CD4-positive, alpha-beta T cell (primary cell): ENCODE results near the gene KRTAP6-1. TPM values are rescaled to one million over a fixed set of nuclear protein-coding genes. Genes with fewer than 3 reads are reported as not detected.

Experiments
- ATAC-seq: fragments of 200-7000 bp; cut with Tn5 transposase; one replicate; pipeline ENCODE4 v1.10.0; 2022; ENCODE audit warnings: mild to moderate bottlenecking; ENCODE audit not compliant: poor library complexity
- CTCF ChIA-PET: fragments of 350-600 bp; sonication (Branson Sonifier 250); formaldehyde crosslinking; loops from one replicate; lab custom pipeline; 2021; ENCODE audit warnings: antibody characterized with exemption, inconsistent platforms; lab: Charles Lee
- POLR2A ChIA-PET: fragments of 350-600 bp; sonication (Branson Sonifier 250); formaldehyde crosslinking; loops from one replicate; lab custom pipeline; 2021; ENCODE audit warnings: antibody characterized with exemption, inconsistent platforms; lab: Charles Lee
- DNase-seq, 14 experiments: peaks; one replicate each; pipeline ENCODE4 v3.0.0-alpha.2; 2013 to 2020; ENCODE audit warnings: mixed read lengths in 2 of 14
- H3K27ac ChIP-seq, 2 donors: one replicate each; pipeline versions ENCODE4 v1.5.1 to v1.7.0; 2013; ENCODE audit warnings: low read length in 2 of 2, low read depth in 1 of 2, mild to moderate bottlenecking in 1 of 2
- H3K27me3 ChIP-seq, 2 experiments: 1 replicate in 1 of 2; 2 replicates in 1 of 2; pipeline versions ENCODE4 v1.6.1 to v1.7.0; 2013; ENCODE audit warnings: low read length in 2 of 2, control low read depth in 1 of 2, mild to moderate bottlenecking in 1 of 2, moderate library complexity in 1 of 2; ENCODE audit not compliant: insufficient read depth in 2 of 2, control insufficient read depth in 1 of 2
- H3K36me3 ChIP-seq: one replicate; pipeline ENCODE4 v1.6.1; 2013; ENCODE audit warnings: low read length, control low read depth; ENCODE audit not compliant: insufficient read depth
- H3K4me1 ChIP-seq: one replicate; pipeline ENCODE4 v1.6.1; 2013; ENCODE audit warnings: low read length, control low read depth; ENCODE audit not compliant: insufficient read depth
- H3K4me3 ChIP-seq: one replicate; pipeline ENCODE4 v1.5.1; 2013; ENCODE audit warnings: mild to moderate bottlenecking, low read length, moderate library complexity
- H3K9me3 ChIP-seq, 2 experiments: 1 replicate in 1 of 2; 2 replicates in 1 of 2; pipeline versions ENCODE4 v1.6.1 to v1.7.0; 2013; ENCODE audit warnings: low read length in 2 of 2, mild to moderate bottlenecking in 2 of 2, control low read depth in 1 of 2, moderate library complexity in 1 of 2; ENCODE audit not compliant: control insufficient read depth in 1 of 2, insufficient read depth in 1 of 2
- H3K27ac Mint-ChIP-seq: one replicate; pipeline ENCODE4 v1.8.0; 2020; ENCODE audit warnings: mixed read lengths
- H3K27me3 Mint-ChIP-seq: one replicate; pipeline ENCODE4 v1.8.0; 2021; ENCODE audit warnings: mixed read lengths
- H3K36me3 Mint-ChIP-seq: one replicate; pipeline ENCODE4 v1.8.0; 2021; ENCODE audit warnings: low read depth, mixed read lengths
- H3K4me1 Mint-ChIP-seq: one replicate; pipeline ENCODE4 v1.8.0; 2021; ENCODE audit warnings: low read depth, mixed read lengths
- H3K4me3 Mint-ChIP-seq: one replicate; pipeline ENCODE4 v1.8.0; 2020; ENCODE audit warnings: mild to moderate bottlenecking, mixed read lengths
- H3K9me3 Mint-ChIP-seq: one replicate; pipeline ENCODE4 v1.8.0; 2020; ENCODE audit warnings: mixed read lengths
- intact Hi-C, 2 experiments: fragments of 100-400 bp; cut with DNase I in 1 of 2; cut with micrococcal nuclease in 1 of 2; formaldehyde crosslinking; loops; one replicate each; pipeline versions ENCODE4 v1.15.1 to v1.9.0; 2023 to 2025; cut with DNase I, micrococcal nuclease
- total RNA-seq, 174 experiments: library from RNA in 2 of 174; stranded (reverse) in 2 of 174; gene quantifications; one replicate each; pipeline ENCODE4 v1.2.3 and lab custom pipeline; 2021 to 2026
- TF ChIP-seq, protein P1 (sequence below): fragments of 200-600 bp; IDR thresholded peaks from one replicate; pipeline ENCODE4 v1.8.0; 2022; ENCODE audit warnings: antibody characterized with exemption, mild to moderate bottlenecking

Gene KRTAP6-1
- total RNA-seq, 2 experiments from 2014 or later = not detected

DNA sequence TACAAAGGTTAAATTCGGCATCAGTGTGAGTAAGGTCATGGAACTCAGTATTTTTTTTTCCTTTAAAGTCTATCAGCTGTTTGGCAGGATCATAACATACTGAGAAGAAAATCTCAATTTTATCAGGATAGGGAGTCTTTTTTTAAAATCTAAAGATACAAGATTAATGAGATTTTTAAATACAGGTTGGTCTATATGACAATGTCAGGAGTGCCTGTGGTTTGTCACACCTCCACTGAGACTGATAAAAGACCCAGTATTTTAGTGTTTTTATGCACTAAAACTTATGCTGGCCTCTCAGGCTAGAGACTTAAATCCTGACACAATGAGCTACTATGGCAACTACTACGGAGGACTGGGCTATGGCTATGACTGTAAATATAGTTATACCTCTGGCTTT is 28.8 kb upstream of the KRTAP6-1 start, which contains the start of gene KRTAP20-3:
TSS of gene KRTAP20-3 (plus strand) at position 301 of the 400 bp plus-strand sequence.
- H3K9me3 ChIP-seq = peaks cover 0 to 4% of the 10 kb centered on the region in 2 experiments
- ATAC-seq (no peak), DNase-seq (no peak)
- no peaks in the 10 kb centered on the region for H3K4me1 Mint-ChIP-seq
- H3K9me3 Mint-ChIP-seq = peaks cover 7% of the 10 kb centered on the region
- H3K27me3 ChIP-seq = no peaks in the 10 kb centered on the region
- H3K36me3 Mint-ChIP-seq = no peaks in the 10 kb centered on the region
- no peaks in the 10 kb centered on the region for H3K4me1 ChIP-seq
- no peak within 1 kb of the TSS for H3K4me3 ChIP-seq
- H3K36me3 ChIP-seq = no peaks in the 10 kb centered on the region
- no peak within 1 kb of the TSS for H3K4me3 Mint-ChIP-seq
- intact Hi-C loops = no loop called here
- POLR2A ChIA-PET = no interaction called here
- CTCF ChIA-PET = no interaction called here
- H3K27ac Mint-ChIP-seq = no peak within 1 kb of the TSS
- H3K27me3 Mint-ChIP-seq = no peaks in the 10 kb centered on the region
- TF ChIP-seq, protein P1, sequence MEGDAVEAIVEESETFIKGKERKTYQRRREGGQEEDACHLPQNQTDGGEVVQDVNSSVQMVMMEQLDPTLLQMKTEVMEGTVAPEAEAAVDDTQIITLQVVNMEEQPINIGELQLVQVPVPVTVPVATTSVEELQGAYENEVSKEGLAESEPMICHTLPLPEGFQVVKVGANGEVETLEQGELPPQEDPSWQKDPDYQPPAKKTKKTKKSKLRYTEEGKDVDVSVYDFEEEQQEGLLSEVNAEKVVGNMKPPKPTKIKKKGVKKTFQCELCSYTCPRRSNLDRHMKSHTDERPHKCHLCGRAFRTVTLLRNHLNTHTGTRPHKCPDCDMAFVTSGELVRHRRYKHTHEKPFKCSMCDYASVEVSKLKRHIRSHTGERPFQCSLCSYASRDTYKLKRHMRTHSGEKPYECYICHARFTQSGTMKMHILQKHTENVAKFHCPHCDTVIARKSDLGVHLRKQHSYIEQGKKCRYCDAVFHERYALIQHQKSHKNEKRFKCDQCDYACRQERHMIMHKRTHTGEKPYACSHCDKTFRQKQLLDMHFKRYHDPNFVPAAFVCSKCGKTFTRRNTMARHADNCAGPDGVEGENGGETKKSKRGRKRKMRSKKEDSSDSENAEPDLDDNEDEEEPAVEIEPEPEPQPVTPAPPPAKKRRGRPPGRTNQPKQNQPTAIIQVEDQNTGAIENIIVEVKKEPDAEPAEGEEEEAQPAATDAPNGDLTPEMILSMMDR = no peak
- no peak within 1 kb of the TSS for H3K27ac ChIP-seq

DNA sequence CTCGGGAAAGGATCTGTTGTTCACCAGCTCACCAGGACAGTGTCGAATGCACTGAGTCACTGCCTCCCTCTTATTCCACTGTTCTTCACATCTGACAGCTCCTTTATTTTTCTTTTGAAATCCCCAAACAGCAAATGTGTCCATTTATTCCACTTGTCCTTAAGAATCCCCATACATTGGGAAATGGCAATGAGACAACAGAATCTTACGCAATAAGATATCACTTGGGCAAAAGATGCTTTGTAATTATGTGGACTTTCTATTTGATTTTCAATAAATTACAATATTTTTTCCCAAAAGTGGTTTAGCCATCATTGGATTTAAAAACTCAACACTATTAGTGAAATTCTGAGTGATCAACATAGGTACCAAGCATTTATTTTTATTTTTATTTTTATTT is 25.0 kb upstream of the KRTAP6-1 start:
- Histone ChIP-seq H3K27me3 (no peaks in the 10 kb centered on the region), H3K4me3 (no peak overlapping the region), H3K36me3 (no peaks in the 10 kb centered on the region), H3K4me1 (no peaks in the 10 kb centered on the region), H3K9me3 (peaks cover 0 to 4% of the 10 kb centered on the region in 2 experiments), H3K27ac (no peak overlapping the region)
- no peak for ATAC-seq
- TF ChIP-seq, protein P1 = no peak
- no peak overlapping the region for H3K4me3 Mint-ChIP-seq
- no peaks in the 10 kb centered on the region for H3K36me3 Mint-ChIP-seq
- ChIA-PET POLR2A (no interaction called here), CTCF (no interaction called here)
- peaks cover 7% of the 10 kb centered on the region for H3K9me3 Mint-ChIP-seq
- no peak for DNase-seq
- no peaks in the 10 kb centered on the region for H3K4me1 Mint-ChIP-seq
- no peak overlapping the region for H3K27ac Mint-ChIP-seq
- no peaks in the 10 kb centered on the region for H3K27me3 Mint-ChIP-seq
- intact Hi-C loops = no loop called here

DNA sequence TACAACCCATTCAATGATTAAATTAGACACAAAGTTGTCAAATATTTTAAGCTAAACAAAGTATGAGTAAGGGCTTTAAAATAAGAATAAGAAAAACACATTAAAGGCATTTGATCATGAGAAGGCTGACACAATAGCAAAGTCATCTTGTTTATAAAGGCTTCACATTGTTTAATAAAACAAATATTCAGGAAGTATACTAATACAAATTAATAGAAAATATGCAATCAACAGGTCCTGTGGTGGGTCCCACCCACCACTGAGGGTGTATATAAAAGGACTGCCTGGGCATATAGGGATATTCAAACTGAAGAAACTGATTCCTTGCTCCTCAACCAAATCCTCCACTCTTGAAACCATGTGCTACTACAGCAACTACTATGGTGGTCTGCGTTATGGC is 21.2 kb upstream of the KRTAP6-1 start, which contains the start of gene KRTAP20-2:
TSS of gene KRTAP20-2 (plus strand) at position 301 of the 400 bp plus-strand sequence. CDS start at position 359, 58 bp downstream.
- POLR2A ChIA-PET = no interaction called here
- Histone ChIP-seq H3K9me3 (no peaks in the 10 kb centered on the region), H3K27me3 (no peaks in the 10 kb centered on the region), H3K4me3 (no peak within 1 kb of the TSS), H3K27ac (no peak within 1 kb of the TSS), H3K4me1 (no peaks in the 10 kb centered on the region), H3K36me3 (no peaks in the 10 kb centered on the region)
- TF ChIP-seq, protein P1 = no peak
- DNase-seq (no peak), ATAC-seq (no peak)
- no peak within 1 kb of the TSS for H3K27ac Mint-ChIP-seq
- intact Hi-C loops = no loop called here
- no peak within 1 kb of the TSS for H3K4me3 Mint-ChIP-seq
- no peaks in the 10 kb centered on the region for H3K4me1 Mint-ChIP-seq
- no peaks in the 10 kb centered on the region for H3K9me3 Mint-ChIP-seq
- H3K36me3 Mint-ChIP-seq = no peaks in the 10 kb centered on the region
- CTCF ChIA-PET = no interaction called here
- H3K27me3 Mint-ChIP-seq = no peaks in the 10 kb centered on the region
